ENCODE results near the gene CDYL. TPM values are rescaled to one million over a fixed set of nuclear protein-coding genes. Genes with fewer than 3 reads are reported as not detected.

Gene CDYL
- total RNA-seq, 4 donors from 2014 or later: 24.1 to 24.8 (median 24.5) TPM

DNA sequence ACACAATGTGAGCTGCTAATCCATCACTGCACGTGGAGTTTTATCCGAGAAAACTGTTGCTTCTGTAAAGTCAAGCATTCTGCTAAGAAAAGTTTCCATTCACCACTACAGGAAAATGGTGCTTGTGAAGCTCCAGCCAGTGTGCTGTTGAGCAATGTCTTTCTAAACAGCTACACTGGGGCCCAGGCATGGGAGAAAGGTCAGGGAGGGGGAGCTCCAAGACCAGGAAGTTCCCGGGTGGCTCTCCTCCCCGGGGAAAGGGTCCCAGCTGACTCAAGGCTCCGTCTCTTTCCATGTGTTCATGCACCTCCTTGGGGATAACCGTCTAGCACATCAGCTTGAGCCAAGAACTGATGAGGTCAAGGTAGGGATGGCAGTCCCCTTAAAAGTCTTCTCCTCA is 207.1 kb downstream of the CDYL start:
- TF ChIP-seq POLR2A (IDR thresholded peaks at IDR 0.05): no peak
- TF ChIP-seq, protein P1, sequence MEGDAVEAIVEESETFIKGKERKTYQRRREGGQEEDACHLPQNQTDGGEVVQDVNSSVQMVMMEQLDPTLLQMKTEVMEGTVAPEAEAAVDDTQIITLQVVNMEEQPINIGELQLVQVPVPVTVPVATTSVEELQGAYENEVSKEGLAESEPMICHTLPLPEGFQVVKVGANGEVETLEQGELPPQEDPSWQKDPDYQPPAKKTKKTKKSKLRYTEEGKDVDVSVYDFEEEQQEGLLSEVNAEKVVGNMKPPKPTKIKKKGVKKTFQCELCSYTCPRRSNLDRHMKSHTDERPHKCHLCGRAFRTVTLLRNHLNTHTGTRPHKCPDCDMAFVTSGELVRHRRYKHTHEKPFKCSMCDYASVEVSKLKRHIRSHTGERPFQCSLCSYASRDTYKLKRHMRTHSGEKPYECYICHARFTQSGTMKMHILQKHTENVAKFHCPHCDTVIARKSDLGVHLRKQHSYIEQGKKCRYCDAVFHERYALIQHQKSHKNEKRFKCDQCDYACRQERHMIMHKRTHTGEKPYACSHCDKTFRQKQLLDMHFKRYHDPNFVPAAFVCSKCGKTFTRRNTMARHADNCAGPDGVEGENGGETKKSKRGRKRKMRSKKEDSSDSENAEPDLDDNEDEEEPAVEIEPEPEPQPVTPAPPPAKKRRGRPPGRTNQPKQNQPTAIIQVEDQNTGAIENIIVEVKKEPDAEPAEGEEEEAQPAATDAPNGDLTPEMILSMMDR (IDR thresholded peaks at IDR 0.05 in 4 of 5, conservative IDR thresholded peaks at IDR 0.05 in 1 of 5): no peak
- ATAC-seq: no peak
- no peaks in the 10 kb centered on the region for H3K27me3 ChIP-seq
- H3K4me3 ChIP-seq: no peak overlapping the region
- no peak for DNase-seq
- H3K9me3 ChIP-seq: no peaks in the 10 kb centered on the region
- in situ Hi-C loops (cut with MboI; ENCODE audit: low sequenced_read_pairs in 4 of 4): no loop called here
- H3K27ac ChIP-seq: no peak overlapping the region
- no peaks in the 10 kb centered on the region for H3K36me3 ChIP-seq
- H3K4me1 ChIP-seq: no peaks in the 10 kb centered on the region
- intact Hi-C loops (cut with DNase I; ENCODE audit: low total_unique reads): no loop called here

DNA sequence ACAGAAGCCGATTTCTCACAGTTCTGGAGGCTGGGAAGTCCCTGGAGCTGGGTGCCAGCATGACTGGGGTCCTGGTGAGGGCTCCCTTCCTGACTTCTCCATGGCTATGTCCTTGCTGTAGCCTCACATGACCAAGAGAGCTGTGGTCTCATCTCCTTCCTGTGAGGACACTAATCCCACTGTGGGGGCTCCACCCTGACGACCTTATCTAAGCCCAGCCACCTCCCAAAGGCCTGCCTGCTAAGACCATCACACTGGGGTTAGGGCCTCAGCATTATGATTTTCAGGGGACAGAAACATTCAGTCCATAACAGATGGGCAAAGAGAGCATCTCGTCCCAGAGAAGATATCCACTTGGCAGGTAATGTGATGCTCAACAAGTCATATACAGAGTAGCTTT is 210.8 kb downstream of the CDYL start:
- TF ChIP-seq POLR2A (IDR thresholded peaks at IDR 0.05): no peak
- DNase-seq: no peak
- Histone ChIP-seq H3K27me3 (no peaks in the 10 kb centered on the region), H3K4me1 (no peaks in the 10 kb centered on the region), H3K36me3 (no peaks in the 10 kb centered on the region), H3K4me3 (no peak overlapping the region), H3K27ac (no peak overlapping the region), H3K9me3 (no peaks in the 10 kb centered on the region)
- intact Hi-C loops (cut with DNase I; ENCODE audit: low total_unique reads): no loop called here
- ATAC-seq: no peak
- in situ Hi-C loops (cut with MboI; ENCODE audit: low sequenced_read_pairs in 4 of 4): no loop called here

DNA sequence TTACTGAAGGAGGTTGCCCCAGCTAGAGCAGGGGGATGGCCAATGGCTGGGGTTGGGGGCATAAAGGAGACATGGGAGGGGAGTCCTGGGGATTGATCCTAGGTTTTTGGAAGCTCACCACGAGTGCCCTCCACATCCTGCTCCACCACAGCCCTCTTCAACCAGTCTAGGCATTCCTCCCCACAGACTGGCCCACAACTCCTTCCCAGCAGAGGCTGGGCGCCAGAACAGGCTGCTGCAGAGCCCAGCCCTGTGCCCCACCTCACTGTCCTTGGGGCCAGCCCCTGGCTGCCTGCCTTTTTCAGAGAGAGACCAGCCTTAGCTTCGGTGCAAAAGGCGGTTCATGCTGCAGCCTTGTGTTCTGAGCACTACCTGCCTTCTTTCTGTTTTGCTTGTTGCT is 211.2 kb downstream of the CDYL start:
- no peaks in the 10 kb centered on the region for H3K27me3 ChIP-seq
- DNase-seq (no peak), ATAC-seq (no peak)
- H3K36me3 ChIP-seq: no peaks in the 10 kb centered on the region
- intact Hi-C loops (cut with DNase I; ENCODE audit: low total_unique reads): no loop called here
- H3K4me3 ChIP-seq: no peak overlapping the region
- no peak overlapping the region for H3K27ac ChIP-seq
- no peaks in the 10 kb centered on the region for H3K9me3 ChIP-seq
- H3K4me1 ChIP-seq: no peaks in the 10 kb centered on the region
- TF ChIP-seq, protein P1 (IDR thresholded peaks at IDR 0.05 in 4 of 5, conservative IDR thresholded peaks at IDR 0.05 in 1 of 5): no peak
- TF ChIP-seq POLR2A (IDR thresholded peaks at IDR 0.05): no peak
- in situ Hi-C loops (cut with MboI; ENCODE audit: low sequenced_read_pairs in 4 of 4): no loop called here

DNA sequence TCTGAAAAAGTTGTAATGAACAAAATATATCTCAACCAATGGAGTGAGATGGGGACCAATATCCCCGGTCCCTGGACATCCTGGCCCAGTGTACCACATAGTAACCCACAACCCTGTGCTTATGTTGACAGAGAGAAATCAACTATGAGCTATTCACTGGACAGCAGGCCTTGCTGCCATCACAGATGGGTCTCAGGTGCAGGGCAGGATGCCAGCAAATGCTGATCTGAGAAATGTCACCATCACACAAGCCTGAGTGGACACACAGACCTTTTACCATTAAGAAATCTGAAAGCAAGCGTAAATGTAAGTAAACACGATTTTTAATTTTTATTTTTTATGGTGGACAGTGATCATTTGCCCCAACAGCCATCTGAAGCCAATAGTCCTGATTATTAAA is 218.5 kb downstream of the CDYL start:
- DNase-seq (no peak), ATAC-seq (no peak)
- H3K36me3 ChIP-seq: peaks cover 0 to 34% of the 10 kb centered on the region in 2 donors
- no peaks in the 10 kb centered on the region for H3K27me3 ChIP-seq
- no peak for TF ChIP-seq POLR2A (IDR thresholded peaks at IDR 0.05)
- TF ChIP-seq, protein P1 (IDR thresholded peaks at IDR 0.05 in 4 of 5, conservative IDR thresholded peaks at IDR 0.05 in 1 of 5): no peak
- H3K4me1 ChIP-seq: no peaks in the 10 kb centered on the region
- in situ Hi-C loops (cut with MboI; ENCODE audit: low sequenced_read_pairs in 4 of 4): no loop called here
- H3K4me3 ChIP-seq: no peak overlapping the region
- H3K27ac ChIP-seq: no peak overlapping the region
- H3K9me3 ChIP-seq: no peaks in the 10 kb centered on the region
- intact Hi-C loops (cut with DNase I; ENCODE audit: low total_unique reads): no loop called here

DNA sequence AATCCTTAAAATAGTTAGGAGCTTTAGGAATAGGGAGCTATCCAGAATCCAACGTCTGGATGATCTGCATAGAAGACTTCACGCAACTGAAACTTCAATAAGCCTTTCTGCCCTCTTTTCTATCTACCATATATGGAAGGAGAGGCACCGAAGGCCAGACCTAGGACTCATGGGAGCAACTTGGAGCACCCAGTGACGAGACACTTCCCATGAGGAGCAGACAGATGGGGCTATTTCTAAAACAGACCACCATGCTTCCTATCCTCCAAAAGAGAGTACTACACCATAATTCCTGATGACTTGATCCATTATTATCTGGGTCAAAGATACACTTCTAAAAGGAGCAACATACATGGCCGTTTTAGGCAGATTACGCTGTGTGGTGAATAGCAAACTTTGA is 221.7 kb downstream of the CDYL start:
- DNase-seq (no peak), ATAC-seq (no peak)
- H3K27ac ChIP-seq: no peak overlapping the region
- no peaks in the 10 kb centered on the region for H3K4me1 ChIP-seq
- intact Hi-C loops (cut with DNase I; ENCODE audit: low total_unique reads) (no loop called here), in situ Hi-C loops (cut with MboI; ENCODE audit: low sequenced_read_pairs in 4 of 4) (no loop called here)
- H3K9me3 ChIP-seq: no peaks in the 10 kb centered on the region
- H3K27me3 ChIP-seq: no peaks in the 10 kb centered on the region
- no peak for TF ChIP-seq POLR2A (IDR thresholded peaks at IDR 0.05)
- TF ChIP-seq, protein P1 (IDR thresholded peaks at IDR 0.05 in 4 of 5, conservative IDR thresholded peaks at IDR 0.05 in 1 of 5): no peak
- no peak overlapping the region for H3K4me3 ChIP-seq
- H3K36me3 ChIP-seq: peaks cover 0 to 52% of the 10 kb centered on the region in 2 donors

Measured in gastrocnemius medialis (tissue), 4 donors.